A673 (cell line): Measurements from ENCODE around the gene ANKHD1. TPM values are rescaled to one million over a fixed set of nuclear protein-coding genes. Genes with fewer than 3 reads are reported as not detected.

Experiments used
- BruUV-seq: library from RNA; stranded (reverse); fragments of 400-500 nt; replicated peaks from 2 replicates; lab custom pipeline; 2021; lab: Mats Ljungman, UMichigan
- CTCF ChIA-PET: fragments of 300-600 bp; sonication (Branson Sonifier 250); formaldehyde crosslinking; loops from one replicate; lab custom pipeline; 2022; ENCODE audit warnings: antibody characterized with exemption; lab: Charles Lee
- POLR2A ChIA-PET: fragments of 300-600 bp; sonication (Branson Sonifier 250); formaldehyde crosslinking; loops from one replicate; lab custom pipeline; 2022; ENCODE audit warnings: antibody characterized with exemption; ENCODE audit not compliant: low non-redundant PET; lab: Charles Lee
- DNase-seq: peaks from one replicate; pipeline ENCODE4 v3.0.0-alpha.2; 2015; ENCODE audit warnings: low spot score
- H3K27ac ChIP-seq: fragments of 200-600 bp; sonication (generic); 2 replicates; pipeline ENCODE4 v1.5.1; 2016; ENCODE audit warnings: mixed run types, low read depth, mild to moderate bottlenecking, mixed read lengths, antibody characterized with exemption, low read length; ENCODE audit not compliant: poor library complexity, severe bottlenecking
- H3K27me3 ChIP-seq: fragments of 200-600 bp; sonication (generic); replicated peaks from 2 replicates; pipeline ENCODE4 v1.6.1; 2017; ENCODE audit warnings: mixed run types, low read depth, mild to moderate bottlenecking, mixed read lengths, antibody characterized with exemption, low read length; ENCODE audit not compliant: insufficient read depth, poor library complexity
- H3K36me3 ChIP-seq: fragments of 200-600 bp; sonication (generic); 2 replicates; pipeline ENCODE4 v1.6.1; 2016; ENCODE audit warnings: mixed run types, mild to moderate bottlenecking, mixed read lengths, antibody characterized with exemption, low read length; ENCODE audit not compliant: insufficient read depth, poor library complexity, severe bottlenecking
- H3K4me1 ChIP-seq: fragments of 200-600 bp; sonication (generic); 2 replicates; pipeline ENCODE4 v1.6.1; 2017; ENCODE audit warnings: mixed run types, mild to moderate bottlenecking, mixed read lengths, antibody characterized with exemption, low read length; ENCODE audit not compliant: insufficient read depth, poor library complexity, severe bottlenecking
- H3K4me3 ChIP-seq: fragments of 200-600 bp; sonication (generic); 2 replicates; pipeline ENCODE4 v1.5.1; 2016; ENCODE audit warnings: low read depth, mixed run types, mild to moderate bottlenecking, mixed read lengths, low read length; ENCODE audit not compliant: poor library complexity, severe bottlenecking
- H3K9me3 ChIP-seq: fragments of 200-600 bp; sonication (generic); 2 replicates; pipeline ENCODE4 v1.6.1; 2016; ENCODE audit warnings: mixed run types, low read depth, mild to moderate bottlenecking, mixed read lengths, antibody characterized with exemption, low read length; ENCODE audit not compliant: poor library complexity, severe bottlenecking
- CTCF ChIP-seq: fragments of 300-800, 200-600 bp; sonication (generic); conservative IDR thresholded peaks from 2 replicates; pipeline ENCODE4 v1.5.1; 2017; ENCODE audit warnings: low read depth, mild to moderate bottlenecking, antibody characterized with exemption, low read length, moderate library complexity, mixed read lengths
- EZH2 ChIP-seq: fragments of 200-600 bp; sonication (generic); IDR thresholded peaks from 2 replicates; pipeline ENCODE4 v1.6.1; 2017; ENCODE audit warnings: borderline replicate concordance, low read depth, mild to moderate bottlenecking, mixed read lengths, antibody characterized with exemption, low read length; ENCODE audit not compliant: poor library complexity, severe bottlenecking
- intact Hi-C: fragments of 100-400 bp; cut with micrococcal nuclease; formaldehyde crosslinking; loops from one replicate; pipeline ENCODE4 v1.10.0; 2022; ENCODE audit not compliant: unreplicated experiment
- total RNA-seq: library from RNA; stranded (reverse); gene quantifications from 2 replicates; pipeline ENCODE4 v1.2.3, GENCODE V29; 2021

ANKHD1 gene
- total RNA-seq, 1 experiment from 2014 or later = 169 TPM

- intact Hi-C loops = no loop called here
- no peak for TF ChIP-seq CTCF
- Histone ChIP-seq H3K27ac (peak overlapping the region; percentile 29), H3K36me3 (peaks cover 30% of the 10 kb centered on the region), H3K4me1 (peaks cover 10% of the 10 kb centered on the region), H3K9me3 (no peaks in the 10 kb centered on the region), H3K4me3 (peak overlapping the region; percentile 30), H3K27me3 (no peaks in the 10 kb centered on the region)
- BruUV-seq = no TSS peak
- POLR2A ChIA-PET = interaction anchor here (0.5 to 1.3 kb wide), 2 partner anchors 10 to 322 kb away, joined by 3 to 5 read pairs; partner anchors contain the start of genes PCDHA11 and SRA1
- CTCF ChIA-PET = interaction anchor here (0.5 kb wide), 1 partner anchor 144 kb away, joined by 5 read pairs; no protein-coding TSS in a partner anchor
- peak; percentile 30 for DNase-seq
These were observed 145.3 kb downstream of the ANKHD1 start for GRCh38 chr5:140546851-140547507.

- intact Hi-C loops = no loop called here
- Histone ChIP-seq H3K27me3 (no peaks in the 10 kb centered on the region), H3K4me1 (peaks cover 10% of the 10 kb centered on the region), H3K9me3 (no peaks in the 10 kb centered on the region), H3K4me3 (peak within 1 kb of the TSS; percentile 30), H3K36me3 (peaks cover 32% of the 10 kb centered on the region), H3K27ac (peak within 1 kb of the TSS; percentile 65)
- POLR2A ChIA-PET = interaction anchor here (0.5 to 1.3 kb wide), 3 partner anchors 10 to 321 kb away, joined by 3 to 5 read pairs (median 5); partner anchors contain the start of genes PCDHA11 and SRA1
- TSS peak; percentile 35 for BruUV-seq
- no peak for TF ChIP-seq EZH2
- TF ChIP-seq CTCF = peak; percentile 49
- CTCF ChIA-PET = interaction anchor here (0.5 kb wide), 1 partner anchor 145 kb away, joined by 5 read pairs; no protein-coding TSS in a partner anchor
- peak; percentile 93 for DNase-seq
These were observed 146.1 kb downstream of the ANKHD1 start, which contains the start of gene EIF4EBP3 for GRCh38 chr5:140547508-140548299. EIF4EBP3 (plus strand) TSS chr5:140547662; CDS start chr5:140547738, 76 bp downstream.

GRCh38 chr5:140548300-140548688, 146.7 kb downstream of the ANKHD1 start:
- no TSS peak for BruUV-seq
- Histone ChIP-seq H3K36me3 (peaks cover 38% of the 10 kb centered on the region), H3K27ac (peak overlapping the region; percentile 65), H3K9me3 (no peaks in the 10 kb centered on the region), H3K4me3 (no peak overlapping the region), H3K27me3 (no peaks in the 10 kb centered on the region), H3K4me1 (peaks cover 10% of the 10 kb centered on the region)
- intact Hi-C loops = no loop called here
- CTCF ChIA-PET = no interaction called here
- POLR2A ChIA-PET = interaction anchor here (1.2 kb wide), 1 partner anchor 9 kb away, joined by 5 read pairs; the partner anchor contains the start of gene SRA1
- DNase-seq = no peak
- TF ChIP-seq EZH2 (no peak), CTCF (no peak)
